Smooth muscle cell (in vitro differentiated cells): Measurements from ENCODE around the gene SLC7A8. TPM values are rescaled to one million over a fixed set of nuclear protein-coding genes. Genes with fewer than 3 reads are reported as not detected.
"Not testable (repeated sequence)": the region's sequence is repeated elsewhere in the genome, so short reads cannot be mapped to it uniquely, and the experiment has no call there.

ENCODE experiments used
- DNase-seq: peaks from one replicate; lab custom pipeline; 2025; ENCODE audit not compliant: unreplicated experiment; lab: John Stamatoyannopoulos, UW
- H2AFZ ChIP-seq: fragments of 200-600 bp; sonication (generic); 2 replicates; pipeline ENCODE4 v1.6.0; 2016; ENCODE audit warnings: antibody characterized with exemption, low read depth, mild to moderate bottlenecking
- H3F3A ChIP-seq: fragments of 200-600 bp; sonication (generic); 2 replicates; pipeline ENCODE4 v1.6.0; 2017; ENCODE audit warnings: antibody characterized with exemption, low read depth
- H3K27ac ChIP-seq: fragments of 200-600 bp; sonication (generic); 2 replicates; pipeline ENCODE4 v1.5.1; 2016; ENCODE audit warnings: low read depth, mild to moderate bottlenecking
- H3K27me3 ChIP-seq: fragments of 200-600 bp; sonication (generic); 2 replicates; pipeline ENCODE4 v1.6.1; 2016; ENCODE audit warnings: low read depth, mild to moderate bottlenecking
- H3K36me3 ChIP-seq: fragments of 200-600 bp; sonication (generic); 2 replicates; pipeline ENCODE4 v1.5.1; 2016; ENCODE audit warnings: low read depth
- H3K4me1 ChIP-seq: fragments of 200-600 bp; sonication (generic); 2 replicates; pipeline ENCODE4 v1.5.1; 2016; ENCODE audit warnings: low read depth
- H3K4me2 ChIP-seq: fragments of 200-600 bp; sonication (generic); 2 replicates; pipeline ENCODE4 v1.6.0; 2016; ENCODE audit warnings: mild to moderate bottlenecking
- H3K4me3 ChIP-seq: fragments of 200-600 bp; sonication (generic); 2 replicates; pipeline ENCODE4 v1.5.1; 2016; ENCODE audit warnings: mild to moderate bottlenecking
- H3K79me2 ChIP-seq: fragments of 200-600 bp; sonication (generic); 2 replicates; pipeline ENCODE4 v1.6.0; 2016; ENCODE audit warnings: low read depth, mild to moderate bottlenecking
- H3K9ac ChIP-seq: fragments of 200-600 bp; sonication (generic); 2 replicates; pipeline ENCODE4 v1.6.0; 2016; ENCODE audit warnings: low read depth
- H3K9me3 ChIP-seq: fragments of 200-600 bp; sonication (generic); replicated peaks from 2 replicates; pipeline ENCODE4 v1.5.1; 2016; ENCODE audit warnings: low read depth
- H4K20me1 ChIP-seq: fragments of 200-600 bp; sonication (generic); 2 replicates; pipeline ENCODE4 v1.6.0; 2016; ENCODE audit warnings: low read depth
- WGBS: methylation state at CpG from one replicate; pipeline ENCODE4 v1.1.7; 2016; ENCODE audit warnings: low lambda C conversion rate; 5-methylcytosine and 5-hydroxymethylcytosine counted together
- polyA plus RNA-seq: library from polyadenylated mRNA; unstranded; fragments of >200 nt; fragmentation: Nextera tagmentation; extraction: Ambion mirVana; gene quantifications from 2 replicates; pipeline ENCODE4 v1.2.1, GENCODE V29; 2016
- total RNA-seq: library from RNA; depleted of rRNA; stranded (reverse); fragments of >200 nt; gene quantifications from 2 replicates; pipeline ENCODE4 v1.2.3, GENCODE V29; 2014
- TF ChIP-seq, protein P1 (sequence below): fragments of 200-600 bp; sonication (generic); IDR thresholded peaks from 2 replicates; pipeline ENCODE4 v1.5.1; 2017; ENCODE audit warnings: borderline replicate concordance, mild to moderate bottlenecking, antibody characterized with exemption; ENCODE audit not compliant: insufficient read depth, poor library complexity, severe bottlenecking

SLC7A8 gene
- total and polyA plus RNA-seq, 2 experiments from 2014 or later: 16.4 to 26.0 TPM

DNA sequence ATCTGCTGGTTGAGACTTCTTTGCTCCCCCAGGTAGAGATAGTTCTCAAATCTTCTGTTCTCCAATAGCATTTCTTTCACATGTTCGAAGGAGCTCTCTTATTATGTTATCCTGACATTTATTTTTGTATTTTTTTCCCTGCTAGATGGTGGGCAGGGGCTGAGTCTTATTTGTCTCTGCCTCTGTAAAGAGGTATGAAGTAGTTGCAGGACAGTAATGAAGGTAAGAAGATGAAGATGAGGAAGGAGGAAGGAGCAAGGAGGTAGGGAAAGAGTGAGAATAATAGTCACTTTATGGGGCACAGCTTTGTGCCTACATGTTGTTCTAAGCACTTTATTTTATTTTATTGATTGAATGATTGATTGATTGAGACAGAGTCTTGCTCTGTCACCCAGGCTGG, 73.7 kb downstream of the SLC7A8 start:
- peaks cover 18% of the 10 kb centered on the region for H3K27me3 ChIP-seq
- H3K4me2 ChIP-seq: no peak overlapping the region
- H4K20me1 ChIP-seq: no peaks in the 10 kb centered on the region
- H2AFZ ChIP-seq: no peak overlapping the region
- WGBS: 95% methylated on average over 1 of the region's 1 CpG
- DNase-seq: no peak
- H3K79me2 ChIP-seq: no peaks in the 10 kb centered on the region
- H3K4me3 ChIP-seq: no peak overlapping the region
- peaks cover 13% of the 10 kb centered on the region for H3K4me1 ChIP-seq
- H3F3A ChIP-seq: no peaks in the 10 kb centered on the region
- H3K27ac ChIP-seq: no peak overlapping the region
- no peak overlapping the region for H3K9ac ChIP-seq
- H3K36me3 ChIP-seq: no peaks in the 10 kb centered on the region
- TF ChIP-seq, protein P1, sequence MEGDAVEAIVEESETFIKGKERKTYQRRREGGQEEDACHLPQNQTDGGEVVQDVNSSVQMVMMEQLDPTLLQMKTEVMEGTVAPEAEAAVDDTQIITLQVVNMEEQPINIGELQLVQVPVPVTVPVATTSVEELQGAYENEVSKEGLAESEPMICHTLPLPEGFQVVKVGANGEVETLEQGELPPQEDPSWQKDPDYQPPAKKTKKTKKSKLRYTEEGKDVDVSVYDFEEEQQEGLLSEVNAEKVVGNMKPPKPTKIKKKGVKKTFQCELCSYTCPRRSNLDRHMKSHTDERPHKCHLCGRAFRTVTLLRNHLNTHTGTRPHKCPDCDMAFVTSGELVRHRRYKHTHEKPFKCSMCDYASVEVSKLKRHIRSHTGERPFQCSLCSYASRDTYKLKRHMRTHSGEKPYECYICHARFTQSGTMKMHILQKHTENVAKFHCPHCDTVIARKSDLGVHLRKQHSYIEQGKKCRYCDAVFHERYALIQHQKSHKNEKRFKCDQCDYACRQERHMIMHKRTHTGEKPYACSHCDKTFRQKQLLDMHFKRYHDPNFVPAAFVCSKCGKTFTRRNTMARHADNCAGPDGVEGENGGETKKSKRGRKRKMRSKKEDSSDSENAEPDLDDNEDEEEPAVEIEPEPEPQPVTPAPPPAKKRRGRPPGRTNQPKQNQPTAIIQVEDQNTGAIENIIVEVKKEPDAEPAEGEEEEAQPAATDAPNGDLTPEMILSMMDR: no peak
- no peaks in the 10 kb centered on the region for H3K9me3 ChIP-seq

DNA sequence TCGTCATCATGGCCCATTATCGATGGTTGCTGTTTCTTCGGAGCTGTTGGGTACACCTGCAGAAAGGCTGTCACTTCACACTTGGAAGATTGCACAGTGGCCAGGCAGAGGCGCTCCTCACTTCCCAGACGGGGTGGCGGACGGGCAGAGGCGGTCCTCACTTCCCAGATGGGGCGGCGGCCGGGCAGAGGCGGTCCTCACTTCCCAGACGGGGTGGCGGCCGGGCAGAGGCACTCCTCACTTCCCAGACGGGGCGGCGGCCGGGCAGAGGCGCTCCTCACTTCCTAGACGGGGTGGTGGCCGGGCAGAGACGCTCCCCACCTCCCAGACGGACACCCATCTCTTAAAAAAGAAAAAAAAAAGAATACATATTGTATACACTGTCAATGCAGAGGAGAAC, 75.3 kb downstream of the SLC7A8 start:
- not testable (repeated sequence) for H3K27ac ChIP-seq, H3K36me3 ChIP-seq, H3F3A ChIP-seq, H3K4me2 ChIP-seq, H4K20me1 ChIP-seq, H2AFZ ChIP-seq, H3K4me1 ChIP-seq, H3K9me3 ChIP-seq, DNase-seq, H3K4me3 ChIP-seq, H3K9ac ChIP-seq, H3K79me2 ChIP-seq
- 96% methylated on average over 24 of the region's 24 CpGs for WGBS
- peaks cover 18% of the 10 kb centered on the region for H3K27me3 ChIP-seq

- not testable (repeated sequence) for H3F3A ChIP-seq, H4K20me1 ChIP-seq, H3K36me3 ChIP-seq, H3K4me3 ChIP-seq, H3K4me1 ChIP-seq, H3K4me2 ChIP-seq, H3K27ac ChIP-seq, H3K9ac ChIP-seq, H3K9me3 ChIP-seq, H2AFZ ChIP-seq, H3K79me2 ChIP-seq, DNase-seq
- 88% methylated on average over 2 of the region's 5 CpGs for whole genome bisulfite sequencing
- peaks cover 18% of the 10 kb centered on the region for H3K27me3 ChIP-seq
Observed at GRCh38 chr14:23107620-23108019, 75.8 kb downstream of the SLC7A8 start.

DNA sequence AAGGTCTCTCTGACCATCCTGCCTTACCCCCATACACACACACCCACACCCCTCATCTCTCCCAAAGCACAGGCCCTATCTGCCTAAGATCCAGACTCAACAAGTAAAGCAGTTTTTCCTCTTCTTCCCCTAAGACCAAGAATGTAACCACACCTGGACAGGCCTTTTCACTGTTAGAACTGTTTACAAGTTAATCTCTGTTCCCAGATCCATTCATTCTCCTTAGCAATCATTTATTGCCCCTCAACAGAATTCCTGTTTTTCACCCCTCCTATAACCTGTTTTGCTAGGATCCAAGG, 76.8 kb downstream of the SLC7A8 start:
- H3K9ac ChIP-seq: no peak overlapping the region
- TF ChIP-seq, protein P1: no peak

GRCh38 chr14:23105348-23105824, 78.1 kb downstream of the SLC7A8 start:
- WGBS: 92% methylated on average over 4 of the region's 4 CpGs
- no peak overlapping the region for H3K9ac ChIP-seq
- H3F3A ChIP-seq: no peaks in the 10 kb centered on the region
- no peaks in the 10 kb centered on the region for H3K36me3 ChIP-seq
- no peaks in the 10 kb centered on the region for H3K9me3 ChIP-seq
- H3K4me3 ChIP-seq: no peak overlapping the region
- H3K27me3 ChIP-seq: peaks cover 8% of the 10 kb centered on the region
- H3K4me1 ChIP-seq: no peaks in the 10 kb centered on the region
- no peaks in the 10 kb centered on the region for H3K79me2 ChIP-seq
- no peak overlapping the region for H3K4me2 ChIP-seq
- H2AFZ ChIP-seq: no peak overlapping the region
- H4K20me1 ChIP-seq: peaks cover 2% of the 10 kb centered on the region
- H3K27ac ChIP-seq: no peak overlapping the region
- TF ChIP-seq, protein P1: no peak
- no peak for DNase-seq

More for the DNA sequence above, 76.8 kb downstream of the SLC7A8 start:
- H2AFZ ChIP-seq: no peak overlapping the region
- no peak overlapping the region for H3K4me2 ChIP-seq
- H3K27ac ChIP-seq: no peak overlapping the region
- H3K4me1 ChIP-seq: no peaks in the 10 kb centered on the region
- no peak overlapping the region for H3K4me3 ChIP-seq
- H4K20me1 ChIP-seq: no peaks in the 10 kb centered on the region
- H3K36me3 ChIP-seq: no peaks in the 10 kb centered on the region
- H3F3A ChIP-seq: no peaks in the 10 kb centered on the region
- peaks cover 18% of the 10 kb centered on the region for H3K27me3 ChIP-seq
- no peaks in the 10 kb centered on the region for H3K9me3 ChIP-seq
- DNase-seq: no peak
- H3K79me2 ChIP-seq: no peaks in the 10 kb centered on the region
